K562 (cell line): Measurements from ENCODE around the gene GPRIN1. TPM values are rescaled to one million over a fixed set of nuclear protein-coding genes. Genes with fewer than 3 reads are reported as not detected.
A peak's percentile ranks its signal among the peaks of the same experiment; 100 is the strongest.

Experiments used
- ATAC-seq: fragments of 200-7000 bp; cut with Tn5 transposase; 3 replicates; pipeline ENCODE4 v1.9.1; 2020; ENCODE audit warnings: moderate library complexity
- BruUV-seq: library from RNA; stranded (reverse); fragments of 400-500 nt; replicated peaks from 2 replicates; lab custom pipeline; 2021; lab: Mats Ljungman, UMichigan
- CTCF ChIA-PET: fragments of 300-600 bp; formaldehyde crosslinking; extraction: SDS; loops from one replicate; lab custom pipeline; 2021; ENCODE audit warnings: low intra/inter-chr PET ratio; lab: Yijun Ruan, JAX
- POLR2A ChIA-PET: fragments of 300-600, 350-650 bp; sonication (Branson Sonifier 250); formaldehyde crosslinking; extraction: SDS; loops from one replicate; lab custom pipeline; 2021; ENCODE audit warnings: antibody characterized with exemption, inconsistent platforms; lab: Yijun Ruan, JAX
- DNase-seq, 4 experiments: peaks; one replicate each; pipeline versions ENCODE4 v3.0.0 to v3.0.0-alpha.2; 2011 to 2018; ENCODE audit warnings: low spot score in 3 of 4, mixed read lengths in 3 of 4; ENCODE audit errors: extremely low read depth in 1 of 4
- FAIRE-seq: peaks from 2 replicates; lab custom pipeline; 2011; peaks lifted over from hg19 to GRCh38; lab: Jason Lieb, UNC
- H2AFZ ChIP-seq: 2 replicates; pipeline ENCODE4 v1.6.0; 2011; ENCODE audit warnings: low read depth, low read length, control low read depth, inconsistent platforms
- H3K27ac ChIP-seq: fragments of 200-600 bp; 3 replicates; pipeline ENCODE4 v1.8.0; 2011; ENCODE audit warnings: low read depth, mild to moderate bottlenecking, control low read depth, inconsistent platforms, low read length, moderate library complexity, mixed read lengths; ENCODE audit errors: extremely low read depth
- H3K27me3 ChIP-seq, 2 experiments: fragments of 300-600 bp in 1 of 2; 2 replicates in 1 of 2; 3 replicates in 1 of 2; pipeline versions ENCODE4 v1.6.0 to v1.8.0; 2011; ENCODE audit warnings: inconsistent platforms in 2 of 2, low read length in 2 of 2, mild to moderate bottlenecking in 1 of 2, mixed read lengths in 1 of 2, moderate library complexity in 1 of 2; ENCODE audit not compliant: control insufficient read depth in 2 of 2, insufficient read depth in 2 of 2
- H3K36me3 ChIP-seq: fragments of 300-600 bp; 3 replicates; pipeline ENCODE4 v1.8.0; 2011; ENCODE audit warnings: mild to moderate bottlenecking, low read length, inconsistent platforms; ENCODE audit not compliant: control insufficient read depth, insufficient read depth
- H3K4me1 ChIP-seq, 2 experiments: fragments of 200-600 bp in 1 of 2; replicated peaks in 1 of 2; 2 replicates in 1 of 2; 3 replicates in 1 of 2; pipeline versions ENCODE4 v1.5.1 to v1.8.0; 2011; ENCODE audit warnings: inconsistent platforms in 2 of 2, low read length in 2 of 2, mild to moderate bottlenecking in 1 of 2, mixed read lengths in 1 of 2, moderate library complexity in 1 of 2; ENCODE audit not compliant: control insufficient read depth in 2 of 2, insufficient read depth in 2 of 2
- H3K4me2 ChIP-seq: 2 replicates; pipeline ENCODE4 v1.6.1; 2011; ENCODE audit warnings: low read length, control low read depth, inconsistent platforms, mixed read lengths; ENCODE audit not compliant: insufficient read depth
- H3K4me3 ChIP-seq: fragments of 200-600 bp; sonication (generic), shearing (Covaris generic); 2 replicates; pipeline ENCODE4 v1.5.1; 2016; ENCODE audit warnings: control low read depth, inconsistent platforms
- H3K79me2 ChIP-seq: fragments of 200-600 bp; 3 replicates; pipeline ENCODE4 v1.8.0; 2011; ENCODE audit warnings: low read length, inconsistent platforms; ENCODE audit not compliant: control insufficient read depth, insufficient read depth
- H3K9ac ChIP-seq, 2 experiments: 2 replicates each; pipeline versions ENCODE4 v1.6.0 to v1.6.1; 2011; ENCODE audit warnings: low read depth in 2 of 2, low read length in 2 of 2, control low read depth in 1 of 2, inconsistent platforms in 1 of 2, mild to moderate bottlenecking in 1 of 2, mixed read lengths in 1 of 2; ENCODE audit not compliant: insufficient read depth in 1 of 2
- H3K9me1 ChIP-seq: one replicate; pipeline ENCODE4 v1.6.0; 2011; ENCODE audit warnings: inconsistent platforms, mild to moderate bottlenecking, low read length, moderate library complexity; ENCODE audit not compliant: control insufficient read depth, insufficient read depth
- H3K9me3 ChIP-seq: replicated peaks from 2 replicates; pipeline ENCODE4 v1.5.1; 2011; ENCODE audit warnings: low read depth, low read length, inconsistent platforms; ENCODE audit not compliant: control insufficient read depth, insufficient read depth
- H4K20me1 ChIP-seq: replicated peaks from 2 replicates; pipeline ENCODE4 v1.6.1; 2011; ENCODE audit warnings: low read length, inconsistent platforms, mixed read lengths; ENCODE audit not compliant: control insufficient read depth, insufficient read depth
- RAD21 ChIP-seq, 2 experiments: fragments of 250-450 bp in 1 of 2; fragments of 450-650 bp in 1 of 2; sonication (Bioruptor Pico) in 1 of 2; formaldehyde crosslinking in 1 of 2; IDR thresholded peaks in 1 of 2; conservative IDR thresholded peaks in 1 of 2; 2 replicates each; pipeline versions ENCODE4 v1.4.0 to v1.8.0; 2020 to 2022; ENCODE audit warnings: mild to moderate bottlenecking in 2 of 2, moderate library complexity in 1 of 2
- RBFOX2 ChIP-seq: fragments of 200-400 bp; formaldehyde crosslinking; IDR thresholded peaks from 2 replicates; pipeline ENCODE4 v1.6.1; 2017; ENCODE audit warnings: low read depth, mild to moderate bottlenecking, low read length, moderate library complexity
- SAFB ChIP-seq: fragments of 200-400 bp; formaldehyde crosslinking; IDR thresholded peaks from 2 replicates; pipeline ENCODE4 v1.6.1; 2017; ENCODE audit warnings: low read depth, low read length, borderline replicate concordance
- SOX6 ChIP-seq: fragments of 450-650 bp; IDR thresholded peaks from 2 replicates; pipeline ENCODE4 v1.6.1; 2014; ENCODE audit warnings: mild to moderate bottlenecking
- TAF1 ChIP-seq: IDR thresholded peaks from 2 replicates; pipeline ENCODE4 v1.6.1; 2011; ENCODE audit warnings: mild to moderate bottlenecking, low read length, moderate library complexity; ENCODE audit not compliant: insufficient read depth, control insufficient read depth, severe bottlenecking; ENCODE audit errors: extremely low read depth
- ZKSCAN3 ChIP-seq: fragments of 250-450 bp; sonication (Bioruptor Pico); IDR thresholded peaks from 2 replicates; pipeline ENCODE4 v1.4.0; 2020
- ZNF12 ChIP-seq: sonication (generic); formaldehyde crosslinking; IDR thresholded peaks from 2 replicates; pipeline ENCODE4 v1.4.0; 2020; ENCODE audit warnings: mild to moderate bottlenecking, missing genetic modification reagents
- ZNF143 ChIP-seq: sonication (generic); formaldehyde crosslinking; IDR thresholded peaks from 2 replicates; pipeline ENCODE4 v1.9.0; 2022; ENCODE audit warnings: mild to moderate bottlenecking, missing genetic modification reagents
- ZNF217 ChIP-seq: sonication (generic); formaldehyde crosslinking; IDR thresholded peaks from 2 replicates; pipeline ENCODE4 v1.8.0; 2022; ENCODE audit warnings: mild to moderate bottlenecking, missing genetic modification reagents
- ZNF347 ChIP-seq: fragments of 450-650 bp; formaldehyde crosslinking; IDR thresholded peaks from 2 replicates; pipeline ENCODE4 v1.4.0; 2020; ENCODE audit warnings: low read depth, mild to moderate bottlenecking, moderate library complexity
- WGBS: fragments of 100-300 bp; shearing (Covaris generic); methylation state at CpG from one replicate; pipeline ENCODE4 v1.1.6; 2016; ENCODE audit warnings: low coverage, mixed read lengths; ENCODE audit not compliant: insufficient coverage; ENCODE audit errors: missing lambda C conversion rate; 5-methylcytosine and 5-hydroxymethylcytosine counted together
- in situ Hi-C: fragments of 300-500 bp; cut with MboI; formaldehyde crosslinking; loops from 4 replicates; pipeline ENCODE4 v1.15.0; 2018; ENCODE audit warnings: inconsistent platforms, mixed read lengths
- intact Hi-C: fragments of 100-400 bp; cut with micrococcal nuclease; formaldehyde crosslinking; loops from 2 replicates; pipeline ENCODE4 v1.14.2; 2022
- polyA plus RNA-seq, 8 experiments: library from polyadenylated mRNA; depleted of rRNA in 4 of 8; stranded (reverse) in 5 of 8; unstranded in 3 of 8; fragments of >200 nt; fragmentation: Nextera tagmentation in 2 of 8; fragmentation: Illumina TruSeq in 1 of 8; extraction: Ambion mirVana in 2 of 8; extraction: Trizol in 1 of 8; gene quantifications; 2 replicates each; pipeline versions ENCODE4 v1.2.1 to v1.2.3, GENCODE V29; 2011 to 2014; ENCODE audit warnings: inconsistent platforms in 1 of 8, missing spikeins in 1 of 8
- total RNA-seq, 7 experiments: library from RNA; depleted of rRNA in 6 of 7; stranded (reverse); fragments of >200 nt in 6 of 7; fragmentation: Illumina TruSeq in 2 of 7; extraction: Trizol in 2 of 7; gene quantifications; 2 replicates each; pipeline versions ENCODE4 v1.2.1 to v1.2.3, GENCODE V29; 2011 to 2021; ENCODE audit warnings: low replicate concordance in 1 of 7

GPRIN1 gene
- total and polyA plus RNA-seq, 9 of the 15 experiments (the other 6 are each of a cell fraction or from before 2014, with no cell fraction given), result 0.15 to 11.6 (median 4.4) TPM

DNA sequence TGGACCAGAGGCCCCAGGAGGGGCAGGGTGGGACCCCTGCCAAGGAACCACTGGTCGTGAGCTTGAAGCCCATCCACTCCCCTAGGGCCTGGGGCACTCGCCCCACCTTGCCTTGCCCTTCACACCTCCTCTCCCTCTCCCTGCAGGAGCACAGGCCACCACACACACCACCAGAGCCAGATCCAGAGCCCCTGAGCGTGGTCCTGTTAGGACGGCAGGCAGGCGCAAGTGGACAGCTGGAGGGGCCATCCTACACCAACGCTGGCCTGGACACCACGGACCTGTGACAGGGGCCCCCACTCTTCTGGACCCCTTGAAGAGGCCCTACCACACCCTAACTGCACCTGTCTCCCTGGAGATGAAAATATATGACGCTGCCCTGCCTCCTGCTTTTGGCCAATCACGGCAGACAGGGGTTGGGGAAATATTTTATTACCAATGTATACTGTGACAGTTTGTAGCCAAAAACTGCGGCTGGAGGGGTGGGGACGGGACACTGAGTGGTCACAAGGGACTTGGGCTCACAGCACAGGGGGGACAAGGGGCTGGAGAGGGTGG, 14.5 kb downstream of the GPRIN1 start:
- H3K9me3 ChIP-seq, result no peaks in the 10 kb centered on the region
- H3K36me3 ChIP-seq, result peaks cover 10% of the 10 kb centered on the region; the same call in 1 of the 3 replicates
- DNase-seq, result no peak
- POLR2A ChIA-PET, result interaction anchor here (0.7 to 1.0 kb wide), 3 partner anchors 13 to 21 kb away, joined by 3 read pairs; no protein-coding TSS in a partner anchor
- H3K27ac ChIP-seq, result no peak overlapping the region
- intact Hi-C loops (no loop called here), in situ Hi-C loops (loop anchor here (25.0 kb wide), 1 partner anchor 858 kb away; no protein-coding TSS in a partner anchor)
- no peak overlapping the region for H3K4me2 ChIP-seq
- no peak overlapping the region for H2AFZ ChIP-seq
- TF ChIP-seq ZKSCAN3 (CRISPR knock-in tag) (no peak), SAFB (no peak), ZNF12 (no peak), RAD21 (CRISPR knock-in tag; conservative IDR thresholded peaks at IDR 0.05 in 1 of 2, IDR thresholded peaks at IDR 0.05 in 1 of 2) (no peak), TAF1 (no peak), SOX6 (no peak), ZNF217 (CRISPR knock-in tag) (no peak), RBFOX2 (no peak), ZNF347 (no peak), ZNF143 (CRISPR knock-in tag) (no peak)
- TF ChIP-seq, all 486 proteins: peak for 0
- FAIRE-seq (no peak), ATAC-seq (no peak; the same call in 2 of the 3 replicates)
- H3K27me3 ChIP-seq, result peaks cover 0 to 2% of the 10 kb centered on the region in 2 experiments; a peak in 3 of 5 replicates
- H3K79me2 ChIP-seq, result no peaks in the 10 kb centered on the region
- peaks cover 0 to 15% of the 10 kb centered on the region in 2 experiments; a peak in 1 of 5 replicates for H3K4me1 ChIP-seq
- no peak overlapping the region for H3K4me3 ChIP-seq
- H3K9ac ChIP-seq, result peak overlapping the region in 1 of 2 experiments; percentile 45; a peak in 1 of 4 replicates
- WGBS, result 38% methylated on average over 10 of the region's 11 CpGs
- no TSS peak for BruUV-seq
- CTCF ChIA-PET, result no interaction called here
- H3K9me1 ChIP-seq, result no peaks in the 10 kb centered on the region
- H4K20me1 ChIP-seq, result no peaks in the 10 kb centered on the region; the same call in 1 of the 2 replicates
